HG02852 (cell line): ENCODE data around the gene TMEM170B.

Source experiments
- ATAC-seq: cut with Tn5 transposase; IDR thresholded peaks from one replicate; pipeline ENCODE4 v1.9.1; 2021; ENCODE audit warnings: mild to moderate bottlenecking, moderate library complexity; ENCODE audit not compliant: unreplicated experiment

Gene TMEM170B

GRCh38 chr6:11580686-11581405 is 43.3 kb downstream of the TMEM170B start:
- no peak for ATAC-seq

- no peak for ATAC-seq
These were observed 46.7 kb downstream of the TMEM170B start for GRCh38 chr6:11584244-11584643.

- ATAC-seq, result no peak
These were observed 48.0 kb downstream of the TMEM170B start for GRCh38 chr6:11585426-11586016.

GRCh38 chr6:11586117-11586516 is 48.6 kb downstream of the TMEM170B start:
- no peak for ATAC-seq

GRCh38 chr6:11586536-11586935 is 49.0 kb downstream of the TMEM170B start:
- no peak for ATAC-seq

GRCh38 chr6:11589261-11589660 is 51.7 kb downstream of the TMEM170B start:
- no peak for ATAC-seq

GRCh38 chr6:11592294-11592906 is 54.9 kb downstream of the TMEM170B start:
- ATAC-seq, result no peak

GRCh38 chr6:11593096-11593495 is 55.5 kb downstream of the TMEM170B start:
- ATAC-seq, result no peak

GRCh38 chr6:11595903-11596302 is 58.4 kb downstream of the TMEM170B start:
- no peak for ATAC-seq

GRCh38 chr6:11596640-11597237 is 59.2 kb downstream of the TMEM170B start:
- no peak for ATAC-seq

- no peak for ATAC-seq
These were observed 61.1 kb downstream of the TMEM170B start for GRCh38 chr6:11598687-11599086.

GRCh38 chr6:11600251-11600650 is 62.7 kb downstream of the TMEM170B start:
- ATAC-seq, result no peak

GRCh38 chr6:11601776-11602605 is 64.4 kb downstream of the TMEM170B start:
- ATAC-seq, result no peak

- no peak for ATAC-seq
These were observed 66.7 kb downstream of the TMEM170B start for GRCh38 chr6:11604215-11604614.

GRCh38 chr6:11604836-11605506 is 67.4 kb downstream of the TMEM170B start:
- ATAC-seq, result no peak

GRCh38 chr6:11605507-11605905 is 68.0 kb downstream of the TMEM170B start:
- ATAC-seq, result no peak

GRCh38 chr6:11606332-11606731 is 68.8 kb downstream of the TMEM170B start:
- no peak for ATAC-seq

- ATAC-seq, result no peak
These were observed 69.8 kb downstream of the TMEM170B start for GRCh38 chr6:11607383-11607782.

GRCh38 chr6:11608600-11609323 is 71.2 kb downstream of the TMEM170B start:
- ATAC-seq, result no peak
